OCI-LY7 (cell line): Measurements from ENCODE around the gene LIPE.

ENCODE experiments used
- CTCF ChIP-seq: fragments of 200-600 bp; sonication (generic); conservative IDR thresholded peaks from 2 replicates; pipeline ENCODE4 v1.5.1; 2014; ENCODE audit warnings: mild to moderate bottlenecking, antibody characterized with exemption, low read length, moderate library complexity, mixed read lengths
- EZH2phosphoT487 ChIP-seq: fragments of 200-600 bp; sonication (generic); IDR thresholded peaks from 2 replicates; pipeline ENCODE4 v1.6.1; 2018; ENCODE audit warnings: low read depth, borderline replicate concordance, mild to moderate bottlenecking, mixed run types, antibody characterized with exemption, low read length, moderate library complexity, mixed read lengths

- TF ChIP-seq CTCF: no peak
- no peak for TF ChIP-seq EZH2phosphoT487
These were observed 15.5 kb downstream of the LIPE start for GRCh38 chr19:42411581-42412178.
